VCaP (cell line): ENCODE data around the gene TSPAN11.

ENCODE experiments used
- H3K27ac ChIP-seq: fragments of 450-650 bp; 2 replicates; pipeline ENCODE4 v1.5.1; 2017
- TF ChIP-seq, protein P1 (sequence below): fragments of 450-650 bp; conservative IDR thresholded peaks from 2 replicates; pipeline ENCODE4 v1.5.1; 2017; ENCODE audit warnings: mild to moderate bottlenecking, moderate library complexity

TSPAN11 gene

GRCh38 chr12:30945443-30946164 lies 19.1 kb downstream of the TSPAN11 start:
- no peak overlapping the region for H3K27ac ChIP-seq
- TF ChIP-seq, protein P1, sequence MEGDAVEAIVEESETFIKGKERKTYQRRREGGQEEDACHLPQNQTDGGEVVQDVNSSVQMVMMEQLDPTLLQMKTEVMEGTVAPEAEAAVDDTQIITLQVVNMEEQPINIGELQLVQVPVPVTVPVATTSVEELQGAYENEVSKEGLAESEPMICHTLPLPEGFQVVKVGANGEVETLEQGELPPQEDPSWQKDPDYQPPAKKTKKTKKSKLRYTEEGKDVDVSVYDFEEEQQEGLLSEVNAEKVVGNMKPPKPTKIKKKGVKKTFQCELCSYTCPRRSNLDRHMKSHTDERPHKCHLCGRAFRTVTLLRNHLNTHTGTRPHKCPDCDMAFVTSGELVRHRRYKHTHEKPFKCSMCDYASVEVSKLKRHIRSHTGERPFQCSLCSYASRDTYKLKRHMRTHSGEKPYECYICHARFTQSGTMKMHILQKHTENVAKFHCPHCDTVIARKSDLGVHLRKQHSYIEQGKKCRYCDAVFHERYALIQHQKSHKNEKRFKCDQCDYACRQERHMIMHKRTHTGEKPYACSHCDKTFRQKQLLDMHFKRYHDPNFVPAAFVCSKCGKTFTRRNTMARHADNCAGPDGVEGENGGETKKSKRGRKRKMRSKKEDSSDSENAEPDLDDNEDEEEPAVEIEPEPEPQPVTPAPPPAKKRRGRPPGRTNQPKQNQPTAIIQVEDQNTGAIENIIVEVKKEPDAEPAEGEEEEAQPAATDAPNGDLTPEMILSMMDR: no peak

DNA sequence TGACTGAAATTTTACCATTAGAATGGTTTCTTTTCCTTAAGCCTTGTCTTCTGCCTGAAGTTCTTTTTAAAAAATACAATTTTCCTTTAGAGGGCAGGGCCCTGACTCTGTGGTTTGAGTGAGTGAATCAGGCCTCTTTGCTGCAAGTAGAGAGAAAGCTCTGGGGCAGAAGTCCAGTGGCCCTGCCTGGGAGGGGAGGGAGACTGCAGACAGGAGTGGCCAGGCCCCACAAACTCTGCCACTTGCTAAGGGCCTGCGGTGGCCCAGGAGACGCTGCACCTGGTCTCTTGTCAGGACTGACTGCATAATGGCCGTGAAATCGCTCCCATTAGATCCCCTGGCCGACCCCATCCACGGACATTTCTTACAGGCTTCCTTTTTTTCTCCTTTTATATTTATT lies 25.5 kb downstream of the TSPAN11 start:
- TF ChIP-seq, protein P1: no peak
- no peak overlapping the region for H3K27ac ChIP-seq

DNA sequence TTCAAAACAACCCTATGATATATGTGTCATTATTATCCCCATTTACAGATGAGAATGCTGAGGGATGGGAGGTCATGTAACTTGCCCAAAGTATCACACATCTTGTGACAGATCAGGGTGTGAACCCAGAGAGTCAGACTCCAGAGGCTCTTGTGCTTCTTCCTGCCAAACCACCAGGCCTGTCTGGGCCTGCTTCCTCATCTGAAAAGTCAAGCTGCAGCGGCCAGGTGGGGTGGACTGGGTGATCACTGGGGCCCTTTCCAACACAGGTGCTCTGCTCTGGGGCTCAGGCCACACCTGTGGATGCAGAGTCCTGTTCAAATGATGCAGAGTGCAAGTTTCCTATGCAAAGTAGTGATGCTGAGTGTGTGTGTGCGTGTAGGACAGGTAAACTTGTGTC lies 26.7 kb downstream of the TSPAN11 start:
- TF ChIP-seq, protein P1: no peak
- H3K27ac ChIP-seq: no peak overlapping the region

- no peak overlapping the region for H3K27ac ChIP-seq
- TF ChIP-seq, protein P1: no peak
Measured at GRCh38 chr12:30953951-30954751, 27.6 kb downstream of the TSPAN11 start.

DNA sequence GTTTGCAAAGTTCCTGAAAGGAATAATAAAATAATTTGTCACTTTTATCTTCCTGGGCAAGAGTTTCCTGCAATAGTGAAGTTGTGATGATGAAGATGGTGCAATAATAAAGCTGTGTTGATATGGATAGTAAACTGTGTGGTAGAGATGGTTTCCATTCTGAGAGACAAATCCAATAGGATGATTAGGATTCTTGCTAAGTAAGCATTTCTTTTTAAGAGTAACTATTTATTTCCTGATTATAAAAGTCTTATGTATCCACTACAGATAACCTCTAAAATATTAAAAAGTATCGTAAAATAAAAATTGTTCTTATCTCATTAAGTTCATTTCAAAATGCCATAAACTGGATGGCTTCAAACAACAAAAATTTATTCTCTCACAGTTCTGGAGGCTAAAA lies 28.7 kb downstream of the TSPAN11 start:
- TF ChIP-seq, protein P1: no peak
- H3K27ac ChIP-seq: no peak overlapping the region

GRCh38 chr12:30959110-30959710 lies 32.7 kb downstream of the TSPAN11 start:
- H3K27ac ChIP-seq: no peak overlapping the region
- TF ChIP-seq, protein P1: no peak

- no peak overlapping the region for H3K27ac ChIP-seq
- TF ChIP-seq, protein P1: no peak
Measured at GRCh38 chr12:30959778-30960177, 33.2 kb downstream of the TSPAN11 start.
